SK-N-SH (cell line): Measurements from ENCODE around the gene POLD3. TPM values are rescaled to one million over a fixed set of nuclear protein-coding genes. Genes with fewer than 3 reads are reported as not detected.
A peak's percentile ranks its signal among the peaks of the same experiment; 100 is the strongest.

Source experiments
- CTCF ChIA-PET: fragments of 300-600, 350-600 bp; formaldehyde crosslinking; extraction: SDS; loops from one replicate; lab custom pipeline; 2021; lab: Yijun Ruan, JAX
- POLR2A ChIA-PET: fragments of 350-600 bp; sonication (Branson Sonifier 250); formaldehyde crosslinking; extraction: SDS; loops from one replicate; lab custom pipeline; 2020; ENCODE audit warnings: antibody characterized with exemption, inconsistent platforms; lab: Yijun Ruan, JAX
- DNase-seq: peaks from one replicate; pipeline ENCODE4 v3.0.0; 2012
- H2AFZ ChIP-seq: fragments of 200-600 bp; sonication (generic); 2 replicates; pipeline ENCODE4 v1.8.1; 2016; ENCODE audit warnings: antibody characterized with exemption, mild to moderate bottlenecking, low read depth
- H3F3A ChIP-seq: fragments of 200-600 bp; sonication (generic); replicated peaks from 2 replicates; pipeline ENCODE3; 2016; ENCODE audit warnings: antibody characterized with exemption, mild to moderate bottlenecking; ENCODE audit not compliant: insufficient read depth
- H3K27ac ChIP-seq, 2 experiments: fragments of 200-500 bp in 1 of 2; fragments of 200-600 bp in 1 of 2; sonication (Bioruptor generic) in 1 of 2; sonication (generic), shearing (Covaris generic) in 1 of 2; 2 replicates each; pipeline versions ENCODE4 v1.5.1 to v1.6.1; 2014 to 2016; ENCODE audit warnings: low read depth in 2 of 2, inconsistent platforms in 1 of 2, low read length in 1 of 2, mild to moderate bottlenecking in 1 of 2, mixed read lengths in 1 of 2
- H3K27me3 ChIP-seq: fragments of 200-600 bp; sonication (generic), shearing (Covaris generic); 2 replicates; pipeline ENCODE4 v1.6.1; 2016; ENCODE audit warnings: mixed run types; ENCODE audit not compliant: insufficient read depth
- H3K36me3 ChIP-seq, 2 experiments: fragments of 200-500 bp in 1 of 2; fragments of 200-600 bp in 1 of 2; sonication (Bioruptor generic) in 1 of 2; sonication (generic) in 1 of 2; replicated peaks in 1 of 2; 2 replicates each; pipeline versions ENCODE3 to v1.5.1; 2014 to 2016; ENCODE audit warnings: low read length in 1 of 2, mild to moderate bottlenecking in 1 of 2; ENCODE audit not compliant: insufficient read depth in 2 of 2, control insufficient read depth in 1 of 2
- H3K4me1 ChIP-seq, 2 experiments: fragments of 200-500 bp in 1 of 2; fragments of 200-600 bp in 1 of 2; sonication (Bioruptor generic) in 1 of 2; sonication (generic), shearing (Covaris generic) in 1 of 2; 2 replicates each; pipeline versions ENCODE4 v1.5.1 to v1.6.1; 2014 to 2016; ENCODE audit warnings: low read depth in 1 of 2, low read length in 1 of 2, mixed run types in 1 of 2; ENCODE audit not compliant: insufficient read depth in 2 of 2, control insufficient read depth in 1 of 2
- H3K4me2 ChIP-seq: fragments of 200-600 bp; sonication (generic), shearing (Covaris generic); 2 replicates; pipeline ENCODE4 v1.6.1; 2017; ENCODE audit warnings: mixed run types
- H3K4me3 ChIP-seq, 2 experiments: fragments of 200-500 bp in 1 of 2; fragments of 200-600 bp in 1 of 2; sonication (Bioruptor generic) in 1 of 2; sonication (generic), shearing (Covaris generic) in 1 of 2; 2 replicates each; pipeline versions ENCODE4 v1.5.1 to v1.8.1; 2014 to 2016; ENCODE audit warnings: low read depth in 2 of 2, inconsistent platforms in 1 of 2, low read length in 1 of 2, mild to moderate bottlenecking in 1 of 2, mixed read lengths in 1 of 2, moderate library complexity in 1 of 2
- H3K79me2 ChIP-seq: fragments of 200-600 bp; sonication (generic); 2 replicates; pipeline ENCODE4 v1.8.1; 2017; ENCODE audit warnings: mild to moderate bottlenecking; ENCODE audit not compliant: insufficient read depth
- H3K9ac ChIP-seq: fragments of 200-600 bp; sonication (generic); 2 replicates; pipeline ENCODE4 v1.6.1; 2017; ENCODE audit warnings: mixed run types
- H3K9me2 ChIP-seq: fragments of 200-600 bp; sonication (generic); 2 replicates; pipeline ENCODE4 v1.6.1; 2017; ENCODE audit warnings: mixed run types
- H3K9me3 ChIP-seq: fragments of 200-600 bp; sonication (generic); 2 replicates; pipeline ENCODE4 v1.6.1; 2017; ENCODE audit warnings: mixed run types, mild to moderate bottlenecking, moderate library complexity
- H4K20me1 ChIP-seq: fragments of 200-600 bp; sonication (generic); 2 replicates; pipeline ENCODE4 v1.6.1; 2017; ENCODE audit warnings: mild to moderate bottlenecking, mixed run types; ENCODE audit not compliant: insufficient read depth
- ELF1 ChIP-seq: IDR thresholded peaks from 2 replicates; pipeline ENCODE4 v1.4.0; 2012
- EP300 ChIP-seq, 2 experiments: IDR thresholded peaks; 2 replicates each; pipeline versions ENCODE4 v1.4.0 to v1.6.1; 2012; ENCODE audit warnings: borderline replicate concordance in 1 of 2, low read depth in 1 of 2, low read length in 1 of 2
- FOSL2 ChIP-seq: IDR thresholded peaks from 2 replicates; pipeline ENCODE4 v1.4.0; 2012; ENCODE audit warnings: low read depth, mild to moderate bottlenecking, moderate library complexity, borderline replicate concordance
- FOXJ3 ChIP-seq: sonication (generic); formaldehyde crosslinking; IDR thresholded peaks from 2 replicates; pipeline ENCODE4 v1.5.1; 2020; ENCODE audit warnings: mild to moderate bottlenecking, missing genetic modification reagents
- GATA2 ChIP-seq: sonication (generic); formaldehyde crosslinking; IDR thresholded peaks from 2 replicates; pipeline ENCODE4 v1.5.0; 2020; ENCODE audit warnings: mild to moderate bottlenecking, missing genetic modification reagents
- JUND ChIP-seq: IDR thresholded peaks from 2 replicates; pipeline ENCODE4 v1.4.0; 2012
- MEF2A ChIP-seq: IDR thresholded peaks from 2 replicates; pipeline ENCODE4 v1.4.0; 2012; ENCODE audit warnings: low read depth, borderline replicate concordance
- NFIC ChIP-seq: IDR thresholded peaks from 2 replicates; pipeline ENCODE4 v1.4.0; 2012; ENCODE audit warnings: borderline replicate concordance
- NRF1 ChIP-seq: IDR thresholded peaks from 2 replicates; pipeline ENCODE4 v1.6.1; 2012; ENCODE audit warnings: low read depth, mild to moderate bottlenecking, low read length
- POLR2AphosphoS5 ChIP-seq: IDR thresholded peaks from 2 replicates; pipeline ENCODE4 v1.6.1; 2012; ENCODE audit warnings: low read depth, low read length
- RAD21 ChIP-seq: IDR thresholded peaks from 2 replicates; pipeline ENCODE4 v1.6.1; 2012; ENCODE audit warnings: mild to moderate bottlenecking, low read length
- RCOR1 ChIP-seq: fragments of 150-350 bp; IDR thresholded peaks from 2 replicates; pipeline ENCODE4 v1.6.1; 2017; ENCODE audit warnings: antibody characterized with exemption, low read length
- REST ChIP-seq: IDR thresholded peaks from 2 replicates; pipeline ENCODE4 v1.6.1; 2012; ENCODE audit warnings: mild to moderate bottlenecking, low read depth, low read length, moderate library complexity
- RFX5 ChIP-seq: IDR thresholded peaks from 2 replicates; pipeline ENCODE4 v1.6.1; 2012; ENCODE audit warnings: mild to moderate bottlenecking, improper control_type of control experiment, low read length
- RXRA ChIP-seq: IDR thresholded peaks from 2 replicates; pipeline ENCODE4 v1.4.0; 2012; ENCODE audit warnings: low read depth, mild to moderate bottlenecking, borderline replicate concordance
- SIN3A ChIP-seq: IDR thresholded peaks from 2 replicates; pipeline ENCODE4 v1.6.1; 2012; ENCODE audit warnings: low read depth, mild to moderate bottlenecking, low read length, moderate library complexity, borderline replicate concordance
- SMC3 ChIP-seq: IDR thresholded peaks from 2 replicates; pipeline ENCODE4 v1.6.1; 2012; ENCODE audit warnings: low read depth, low read length, improper control_type of control experiment
- TAF1 ChIP-seq: IDR thresholded peaks from 2 replicates; pipeline ENCODE4 v1.6.1; 2012; ENCODE audit warnings: low read depth, mild to moderate bottlenecking, low read length, moderate library complexity, borderline replicate concordance
- TEAD4 ChIP-seq: IDR thresholded peaks from 2 replicates; pipeline ENCODE4 v1.4.0; 2012; ENCODE audit warnings: mild to moderate bottlenecking, borderline replicate concordance; ENCODE audit not compliant: insufficient read depth
- YY1 ChIP-seq: IDR thresholded peaks from 2 replicates; pipeline ENCODE4 v1.4.0; 2012; ENCODE audit warnings: low read depth, mild to moderate bottlenecking
- WGBS: methylation state at CpG from one replicate; pipeline ENCODE4 v1.1.6; 2017; ENCODE audit warnings: low lambda C conversion rate; 5-methylcytosine and 5-hydroxymethylcytosine counted together
- polyA plus RNA-seq, 3 experiments: library from polyadenylated mRNA; depleted of rRNA; stranded (reverse); fragments of >200 nt; gene quantifications; 2 replicates each; pipeline ENCODE4 v1.2.3, GENCODE V29; 2012
- TF ChIP-seq, protein P1 (sequence below): IDR thresholded peaks from 2 replicates; pipeline ENCODE4 v1.4.0; 2012; ENCODE audit warnings: low read depth, borderline replicate concordance
- TF ChIP-seq, protein P2 (sequence below): IDR thresholded peaks from 2 replicates; pipeline ENCODE4 v1.4.0; 2012; ENCODE audit warnings: low read depth, borderline replicate concordance
- TF ChIP-seq, protein P3 (sequence below): IDR thresholded peaks from 2 replicates; pipeline ENCODE4; 2012

POLD3 gene
- polyA plus RNA-seq, 1 of the 3 experiments (the other 2 are of a cell fraction), result 7.9 TPM

GRCh38 chr11:74592441-74593362 lies at the start of gene POLD3 (continued):
- TF ChIP-seq REST (peak; percentile 56; the same call in 1 of the 2 replicates), FOSL2 (no peak), FOXJ3 (peak; percentile 71), MEF2A (no peak), SMC3 (no peak), JUND (no peak), RAD21 (no peak), SIN3A (peak; percentile 96), RFX5 (no peak), YY1 (peak; percentile 70; the same call in 1 of the 2 replicates), TAF1 (peak; percentile 72)
- TF ChIP-seq, protein P1, sequence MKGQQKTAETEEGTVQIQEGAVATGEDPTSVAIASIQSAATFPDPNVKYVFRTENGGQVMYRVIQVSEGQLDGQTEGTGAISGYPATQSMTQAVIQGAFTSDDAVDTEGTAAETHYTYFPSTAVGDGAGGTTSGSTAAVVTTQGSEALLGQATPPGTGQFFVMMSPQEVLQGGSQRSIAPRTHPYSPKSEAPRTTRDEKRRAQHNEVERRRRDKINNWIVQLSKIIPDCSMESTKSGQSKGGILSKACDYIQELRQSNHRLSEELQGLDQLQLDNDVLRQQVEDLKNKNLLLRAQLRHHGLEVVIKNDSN, result no peak
- TF ChIP-seq, protein P2, sequence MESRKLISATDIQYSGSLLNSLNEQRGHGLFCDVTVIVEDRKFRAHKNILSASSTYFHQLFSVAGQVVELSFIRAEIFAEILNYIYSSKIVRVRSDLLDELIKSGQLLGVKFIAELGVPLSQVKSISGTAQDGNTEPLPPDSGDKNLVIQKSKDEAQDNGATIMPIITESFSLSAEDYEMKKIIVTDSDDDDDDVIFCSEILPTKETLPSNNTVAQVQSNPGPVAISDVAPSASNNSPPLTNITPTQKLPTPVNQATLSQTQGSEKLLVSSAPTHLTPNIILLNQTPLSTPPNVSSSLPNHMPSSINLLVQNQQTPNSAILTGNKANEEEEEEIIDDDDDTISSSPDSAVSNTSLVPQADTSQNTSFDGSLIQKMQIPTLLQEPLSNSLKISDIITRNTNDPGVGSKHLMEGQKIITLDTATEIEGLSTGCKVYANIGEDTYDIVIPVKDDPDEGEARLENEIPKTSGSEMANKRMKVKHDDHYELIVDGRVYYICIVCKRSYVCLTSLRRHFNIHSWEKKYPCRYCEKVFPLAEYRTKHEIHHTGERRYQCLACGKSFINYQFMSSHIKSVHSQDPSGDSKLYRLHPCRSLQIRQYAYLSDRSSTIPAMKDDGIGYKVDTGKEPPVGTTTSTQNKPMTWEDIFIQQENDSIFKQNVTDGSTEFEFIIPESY, result 0 out of 2 replicates have a peak, but pooled peaks have one; percentile 62

- TF ChIP-seq GATA2 (CRISPR knock-in tag) (no peak), ELF1 (no peak), NRF1 (no peak), POLR2AphosphoS5 (no peak), SIN3A (no peak), TEAD4 (no peak), RCOR1 (no peak), RXRA (no peak), NFIC (no peak), MEF2A (no peak), EP300 (IDR thresholded peaks at IDR 0.05; ENCODE audit: borderline replicate concordance in 1 of 2, low read depth in 1 of 2, low read length in 1 of 2) (no peak)
- TF ChIP-seq, protein P3, sequence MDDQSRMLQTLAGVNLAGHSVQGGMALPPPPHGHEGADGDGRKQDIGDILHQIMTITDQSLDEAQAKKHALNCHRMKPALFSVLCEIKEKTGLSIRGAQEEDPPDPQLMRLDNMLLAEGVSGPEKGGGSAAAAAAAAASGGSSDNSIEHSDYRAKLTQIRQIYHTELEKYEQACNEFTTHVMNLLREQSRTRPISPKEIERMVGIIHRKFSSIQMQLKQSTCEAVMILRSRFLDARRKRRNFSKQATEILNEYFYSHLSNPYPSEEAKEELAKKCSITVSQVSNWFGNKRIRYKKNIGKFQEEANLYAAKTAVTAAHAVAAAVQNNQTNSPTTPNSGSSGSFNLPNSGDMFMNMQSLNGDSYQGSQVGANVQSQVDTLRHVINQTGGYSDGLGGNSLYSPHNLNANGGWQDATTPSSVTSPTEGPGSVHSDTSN, result no peak
- no peak for DNase-seq
These were observed 48.4 kb upstream of the POLD3 start for GRCh38 chr11:74543991-74544390.

More at GRCh38 chr11:74543991-74544390, 48.4 kb upstream of the POLD3 start:
- 50% methylated on average over 2 of the region's 2 CpGs for WGBS
- H3K4me3 ChIP-seq, result no peak overlapping the region
- no peak overlapping the region for H3K4me2 ChIP-seq
- H3K9ac ChIP-seq, result no peak overlapping the region
- H3K36me3 ChIP-seq, result no peaks in the 10 kb centered on the region
- H4K20me1 ChIP-seq, result no peaks in the 10 kb centered on the region
- ChIA-PET POLR2A (no interaction called here), CTCF (no interaction called here)
- no peaks in the 10 kb centered on the region for H3K9me3 ChIP-seq
- no peaks in the 10 kb centered on the region for H3K9me2 ChIP-seq
- H3K79me2 ChIP-seq, result no peaks in the 10 kb centered on the region
- no peaks in the 10 kb centered on the region for H3F3A ChIP-seq
- H3K27me3 ChIP-seq, result peaks cover 8% of the 10 kb centered on the region; the same call in 1 of the 2 replicates
- no peak overlapping the region for H3K27ac ChIP-seq
- H2AFZ ChIP-seq, result no peak overlapping the region
- peaks cover 0 to 2% of the 10 kb centered on the region in 2 experiments; a peak in 1 of 4 replicates for H3K4me1 ChIP-seq
